Prostate gland (tissue), 2 donors: Measurements from ENCODE around the gene FOLR1. TPM values are rescaled to one million over a fixed set of nuclear protein-coding genes. Genes with fewer than 3 reads are reported as not detected.
"Not testable (repeated sequence)": the region's sequence is repeated elsewhere in the genome, so short reads cannot be mapped to it uniquely, and the experiment has no call there.

Source experiments
- DNase-seq: peaks from one replicate; pipeline ENCODE4 v3.0.0-alpha.2; 2019; ENCODE audit warnings: low spot score
- H3K27ac ChIP-seq, 2 donors: fragments of 200-600 bp; sonication (generic); 2 replicates each; pipeline ENCODE4 v1.5.1; 2017 to 2019
- H3K27me3 ChIP-seq: fragments of 200-600 bp; sonication (generic); replicated peaks from 2 replicates; pipeline ENCODE4 v1.5.1; 2019; ENCODE audit not compliant: insufficient read depth
- H3K36me3 ChIP-seq, 2 donors: fragments of 200-600 bp; sonication (generic); 1 replicate in 1 of 2; 2 replicates in 1 of 2; pipeline versions ENCODE4 v1.5.1 to v1.8.1; 2017 to 2019
- H3K4me1 ChIP-seq: fragments of 200-600 bp; sonication (generic); replicated peaks from 2 replicates; pipeline ENCODE4 v1.5.1; 2019
- H3K4me3 ChIP-seq, 2 donors: fragments of 200-600 bp; sonication (generic); 2 replicates each; pipeline ENCODE4 v1.5.1; 2017 to 2019
- H3K9me3 ChIP-seq: fragments of 200-600 bp; sonication (generic); 2 replicates; pipeline ENCODE4 v1.5.1; 2017
- POLR2A ChIP-seq: fragments of 450-650 bp; IDR thresholded peaks from one replicate; pipeline ENCODE4 v1.6.1; 2016; ENCODE audit warnings: antibody characterized with exemption, mild to moderate bottlenecking
- POLR2AphosphoS5 ChIP-seq: sonication (generic); formaldehyde crosslinking; IDR thresholded peaks from one replicate; pipeline ENCODE4 v1.6.1; 2017; ENCODE audit warnings: antibody characterized with exemption
- WGBS: methylation state at CpG from one replicate; pipeline ENCODE4 v1.1.5; 2018; 5-methylcytosine and 5-hydroxymethylcytosine counted together
- intact Hi-C: fragments of 100-400 bp; cut with DNase I; formaldehyde crosslinking; loops from one replicate; pipeline ENCODE4 v1.14.2; 2022
- total RNA-seq, 2 donors: library from RNA; depleted of rRNA; stranded (reverse); fragments of >200 nt; gene quantifications; one replicate each; pipeline ENCODE4 v1.1.0, GENCODE V29; 2016
- TF ChIP-seq, protein P1 (sequence below), 4 experiments: fragments of 200-600 bp in 2 of 4; fragments of 450-650 bp in 2 of 4; sonication (generic) in 2 of 4; IDR thresholded peaks; 1 replicate in 3 of 4; 2 replicates in 1 of 4; pipeline ENCODE4 v1.5.1; 2016 to 2019; ENCODE audit warnings: antibody characterized with exemption in 4 of 4, mild to moderate bottlenecking in 2 of 4, moderate library complexity in 2 of 4

FOLR1 gene
- total RNA-seq, 2 donors from 2014 or later: 8.9 TPM; not detected in 1

DNA sequence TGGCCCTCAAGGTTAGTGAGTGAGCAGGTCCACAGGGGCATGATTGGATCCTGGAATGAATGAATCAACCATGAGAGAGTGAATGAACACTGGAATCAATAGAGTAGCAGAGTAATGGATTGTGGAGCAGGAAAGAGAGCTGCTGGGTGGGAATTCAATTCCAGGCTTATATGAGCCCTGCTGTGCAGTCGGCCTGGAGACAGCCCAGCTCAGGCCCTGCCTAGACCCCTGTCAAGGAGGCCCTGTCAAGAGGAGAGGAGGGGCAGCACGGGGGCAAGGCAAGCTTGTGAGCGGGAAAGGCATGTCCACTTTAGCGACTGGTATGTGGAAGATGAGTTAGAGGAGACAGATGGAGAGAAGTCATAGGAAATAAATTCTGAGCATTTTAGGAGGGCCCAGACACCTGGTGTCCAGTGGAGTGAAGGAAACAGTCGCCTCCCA, 1.3 kb upstream of the FOLR1 start:
- H3K27me3 ChIP-seq: no peaks in the 10 kb centered on the region
- WGBS: 83% methylated on average over 5 of the region's 5 CpGs
- no peak overlapping the region for H3K4me3 ChIP-seq
- intact Hi-C loops: no loop called here
- H3K36me3 ChIP-seq: no peaks in the 10 kb centered on the region
- H3K4me1 ChIP-seq: no peaks in the 10 kb centered on the region
- no peaks in the 10 kb centered on the region for H3K9me3 ChIP-seq
- TF ChIP-seq POLR2A: no peak
- TF ChIP-seq, protein P1, sequence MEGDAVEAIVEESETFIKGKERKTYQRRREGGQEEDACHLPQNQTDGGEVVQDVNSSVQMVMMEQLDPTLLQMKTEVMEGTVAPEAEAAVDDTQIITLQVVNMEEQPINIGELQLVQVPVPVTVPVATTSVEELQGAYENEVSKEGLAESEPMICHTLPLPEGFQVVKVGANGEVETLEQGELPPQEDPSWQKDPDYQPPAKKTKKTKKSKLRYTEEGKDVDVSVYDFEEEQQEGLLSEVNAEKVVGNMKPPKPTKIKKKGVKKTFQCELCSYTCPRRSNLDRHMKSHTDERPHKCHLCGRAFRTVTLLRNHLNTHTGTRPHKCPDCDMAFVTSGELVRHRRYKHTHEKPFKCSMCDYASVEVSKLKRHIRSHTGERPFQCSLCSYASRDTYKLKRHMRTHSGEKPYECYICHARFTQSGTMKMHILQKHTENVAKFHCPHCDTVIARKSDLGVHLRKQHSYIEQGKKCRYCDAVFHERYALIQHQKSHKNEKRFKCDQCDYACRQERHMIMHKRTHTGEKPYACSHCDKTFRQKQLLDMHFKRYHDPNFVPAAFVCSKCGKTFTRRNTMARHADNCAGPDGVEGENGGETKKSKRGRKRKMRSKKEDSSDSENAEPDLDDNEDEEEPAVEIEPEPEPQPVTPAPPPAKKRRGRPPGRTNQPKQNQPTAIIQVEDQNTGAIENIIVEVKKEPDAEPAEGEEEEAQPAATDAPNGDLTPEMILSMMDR (IDR thresholded peaks at IDR 0.05): no peak
- TF ChIP-seq POLR2AphosphoS5: no peak
- no peak overlapping the region for H3K27ac ChIP-seq
- no peak for DNase-seq

DNA sequence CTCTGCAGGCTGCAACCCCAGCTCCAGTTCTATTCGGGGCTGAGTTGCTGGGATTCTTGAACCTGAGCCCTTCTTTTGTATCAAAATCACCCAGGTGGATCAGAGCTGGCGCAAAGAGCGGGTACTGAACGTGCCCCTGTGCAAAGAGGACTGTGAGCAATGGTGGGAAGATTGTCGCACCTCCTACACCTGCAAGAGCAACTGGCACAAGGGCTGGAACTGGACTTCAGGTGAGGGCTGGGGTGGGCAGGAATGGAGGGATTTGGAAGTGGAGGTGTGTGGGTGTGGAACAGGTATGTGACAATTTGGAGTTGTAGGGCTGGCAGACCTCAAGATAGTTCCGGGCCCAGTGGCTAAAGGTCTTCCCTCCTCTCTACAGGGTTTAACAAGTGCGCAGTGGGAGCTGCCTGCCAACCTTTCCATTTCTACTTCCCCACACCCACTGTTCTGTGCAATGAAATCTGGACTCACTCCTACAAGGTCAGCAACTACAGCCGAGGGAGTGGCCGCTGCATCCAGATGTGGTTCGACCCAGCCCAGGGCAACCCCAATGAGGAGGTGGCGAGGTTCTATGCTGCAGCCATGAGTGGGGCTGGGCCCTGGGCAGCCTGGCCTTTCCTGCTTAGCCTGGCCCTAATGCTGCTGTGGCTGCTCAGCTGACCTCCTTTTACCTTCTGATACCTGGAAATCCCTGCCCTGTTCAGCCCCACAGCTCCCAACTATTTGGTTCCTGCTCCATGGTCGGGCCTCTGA, 3.8 kb downstream of the FOLR1 start:
- H3K4me1 ChIP-seq: no peaks in the 10 kb centered on the region
- TF ChIP-seq POLR2AphosphoS5 (no peak), POLR2A (no peak)
- TF ChIP-seq, protein P1 (IDR thresholded peaks at IDR 0.05): no peak
- H3K36me3 ChIP-seq: no peaks in the 10 kb centered on the region
- no peak for DNase-seq
- H3K4me3 ChIP-seq: no peak overlapping the region
- WGBS: 80% methylated on average over 12 of the region's 12 CpGs
- H3K9me3 ChIP-seq: no peaks in the 10 kb centered on the region
- no peak overlapping the region for H3K27ac ChIP-seq
- H3K27me3 ChIP-seq: no peaks in the 10 kb centered on the region
- intact Hi-C loops: no loop called here

DNA sequence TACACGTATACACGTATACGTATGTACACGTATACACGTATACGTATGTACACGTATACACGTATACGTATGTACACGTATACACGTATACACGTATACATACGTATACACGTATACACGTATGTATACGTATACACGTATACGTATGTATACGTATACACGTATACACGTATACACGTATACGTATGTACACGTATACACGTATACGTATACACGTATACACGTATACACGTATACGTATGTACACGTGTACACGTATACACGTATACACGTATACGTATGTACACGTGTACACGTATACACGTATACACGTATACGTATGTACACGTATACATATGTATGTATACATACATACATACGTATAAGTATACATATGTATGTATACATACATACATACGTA, 9.5 kb downstream of the FOLR1 start:
- H3K9me3 ChIP-seq, H3K4me1 ChIP-seq, H3K4me3 ChIP-seq, H3K27me3 ChIP-seq, H3K27ac ChIP-seq, intact Hi-C loops, H3K36me3 ChIP-seq, DNase-seq: not testable (repeated sequence)
- WGBS: 92% methylated on average over 43 of the region's 43 CpGs

DNA sequence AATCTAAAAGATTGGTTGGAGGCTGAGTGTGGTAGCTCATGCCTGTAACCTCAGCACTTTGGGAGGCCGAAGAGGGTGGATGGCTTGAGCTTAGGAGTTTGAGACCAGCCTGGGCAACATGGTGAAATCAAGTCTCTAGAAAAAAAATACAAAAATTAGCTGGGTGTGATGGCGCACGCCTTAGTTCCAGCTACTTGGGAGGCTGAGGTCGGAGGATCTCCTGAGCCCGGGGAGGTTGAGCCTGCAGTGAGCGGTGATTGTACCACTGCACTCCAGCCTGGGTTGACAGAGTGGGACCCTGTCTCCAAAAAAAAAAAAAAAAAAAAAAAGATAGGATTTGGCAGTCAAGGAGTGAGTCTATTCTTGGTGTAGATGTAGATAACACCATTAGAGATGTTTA, 10.6 kb downstream of the FOLR1 start:
- no peaks in the 10 kb centered on the region for H3K27me3 ChIP-seq
- TF ChIP-seq, protein P1 (IDR thresholded peaks at IDR 0.05): no peak
- TF ChIP-seq POLR2AphosphoS5 (no peak), POLR2A (no peak)
- H3K9me3 ChIP-seq: no peaks in the 10 kb centered on the region
- WGBS: 94% methylated on average over 6 of the region's 6 CpGs
- intact Hi-C loops: no loop called here
- H3K4me3 ChIP-seq: no peak overlapping the region
- no peak for DNase-seq
- H3K4me1 ChIP-seq: no peaks in the 10 kb centered on the region
- no peak overlapping the region for H3K27ac ChIP-seq
- no peaks in the 10 kb centered on the region for H3K36me3 ChIP-seq

DNA sequence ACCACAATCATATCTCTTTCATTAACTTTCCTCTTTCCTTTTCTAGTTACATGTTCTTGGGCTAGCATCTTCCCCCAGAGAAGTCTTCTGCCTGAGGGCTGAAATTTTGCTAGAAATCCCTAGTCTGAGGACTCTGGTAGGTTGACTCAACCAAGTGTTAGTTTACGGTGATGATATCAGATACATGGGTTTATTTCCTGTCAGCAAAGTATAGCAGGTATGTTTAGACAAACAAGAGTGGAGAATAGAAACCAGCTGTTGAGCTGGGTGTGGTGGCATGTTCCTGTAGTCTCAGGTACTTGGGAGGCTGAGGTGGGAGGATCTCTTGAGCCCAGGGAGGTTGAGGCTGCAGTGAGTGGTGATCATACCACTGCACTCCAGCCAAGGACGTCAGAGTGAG, 11.2 kb downstream of the FOLR1 start:
- WGBS: 58% methylated on average over 2 of the region's 2 CpGs
- no peaks in the 10 kb centered on the region for H3K4me1 ChIP-seq
- H3K27ac ChIP-seq: no peak overlapping the region
- H3K4me3 ChIP-seq: no peak overlapping the region
- DNase-seq: no peak
- H3K9me3 ChIP-seq: no peaks in the 10 kb centered on the region
- H3K36me3 ChIP-seq: no peaks in the 10 kb centered on the region
- TF ChIP-seq, protein P1 (IDR thresholded peaks at IDR 0.05): no peak
- no peak for TF ChIP-seq POLR2A
- no peak for TF ChIP-seq POLR2AphosphoS5
- H3K27me3 ChIP-seq: no peaks in the 10 kb centered on the region
- intact Hi-C loops: no loop called here
